Vagina (tissue), 2 donors: ENCODE measurements around the gene ASAP3. TPM values are rescaled to one million over a fixed set of nuclear protein-coding genes. Genes with fewer than 3 reads are reported as not detected.

Experiments
- DNase-seq, 2 donors: peaks; one replicate each; pipeline ENCODE4 v3.0.0-alpha.2; 2017; ENCODE audit errors: extremely low spot score in 2 of 2
- H3K27ac ChIP-seq: fragments of 200-600 bp; sonication (generic); one replicate; pipeline ENCODE4 v1.5.1; 2019
- H3K27me3 ChIP-seq: fragments of 200-600 bp; sonication (generic); one replicate; pipeline ENCODE4 v1.5.1; 2019
- H3K36me3 ChIP-seq, 2 donors: fragments of 200-600 bp; sonication (generic); one replicate each; pipeline ENCODE4 v1.5.1; 2017 to 2019
- H3K4me1 ChIP-seq: fragments of 200-600 bp; sonication (generic); one replicate; pipeline ENCODE4 v1.5.1; 2019
- H3K4me3 ChIP-seq, 2 donors: fragments of 200-600 bp; sonication (generic); 1 replicate in 1 of 2; 2 replicates in 1 of 2; pipeline ENCODE4 v1.5.1; 2016 to 2019
- H3K9me3 ChIP-seq: fragments of 200-600 bp; sonication (generic); one replicate; pipeline ENCODE4 v1.5.1; 2019
- CTCF ChIP-seq, 3 experiments: fragments of 450-650 bp in 2 of 3; fragments of 200-600 bp in 1 of 3; sonication (generic) in 1 of 3; IDR thresholded peaks; one replicate each; pipeline ENCODE4 v1.5.1; 2017 to 2019; ENCODE audit warnings: antibody characterized with exemption in 3 of 3, mild to moderate bottlenecking in 2 of 3, moderate library complexity in 2 of 3
- POLR2A ChIP-seq, 2 donors: fragments of 450-650 bp; IDR thresholded peaks; one replicate each; pipeline ENCODE4 v1.6.1; 2017; ENCODE audit warnings: antibody characterized with exemption in 2 of 2, mild to moderate bottlenecking in 2 of 2, moderate library complexity in 2 of 2
- POLR2AphosphoS5 ChIP-seq, 2 donors: sonication (generic); formaldehyde crosslinking; IDR thresholded peaks; one replicate each; pipeline ENCODE4 v1.9.0; 2017; ENCODE audit warnings: antibody characterized with exemption in 2 of 2, mild to moderate bottlenecking in 2 of 2, low read depth in 1 of 2; ENCODE audit not compliant: insufficient read depth in 1 of 2
- intact Hi-C: fragments of 100-400 bp; cut with DNase I; formaldehyde crosslinking; loops from one replicate; pipeline ENCODE4 v1.15.1; 2023
- total RNA-seq: library from RNA; depleted of rRNA; stranded (reverse); fragments of >200 nt; gene quantifications from one replicate; pipeline ENCODE4 v1.2.3, GENCODE V29; 2016

The ASAP3 gene
- total RNA-seq, 1 donor from 2014 or later: 79.1 TPM

GRCh38 chr1:23387494-23387893 is 96.5 kb downstream of the ASAP3 start:
- Histone ChIP-seq H3K4me3 (no peak overlapping the region), H3K4me1 (peaks cover 17% of the 10 kb centered on the region), H3K36me3 (peaks cover 0 to 10% of the 10 kb centered on the region in 2 donors), H3K27me3 (no peaks in the 10 kb centered on the region), H3K27ac (no peak overlapping the region), H3K9me3 (no peaks in the 10 kb centered on the region)
- TF ChIP-seq POLR2A (IDR thresholded peaks at IDR 0.05): no peak
- TF ChIP-seq POLR2AphosphoS5 (IDR thresholded peaks at IDR 0.05; ENCODE audit: insufficient read depth in 1 of 2, low read depth in 1 of 2): no peak
- TF ChIP-seq CTCF (IDR thresholded peaks at IDR 0.05): no peak
- intact Hi-C loops: no loop called here
- no peak for DNase-seq

- no peaks in the 10 kb centered on the region for H3K27me3 ChIP-seq
- TF ChIP-seq POLR2A (IDR thresholded peaks at IDR 0.05): no peak
- no peak for TF ChIP-seq POLR2AphosphoS5 (IDR thresholded peaks at IDR 0.05; ENCODE audit: insufficient read depth in 1 of 2, low read depth in 1 of 2)
- TF ChIP-seq CTCF (IDR thresholded peaks at IDR 0.05): no peak
- no peaks in the 10 kb centered on the region for H3K9me3 ChIP-seq
- no peak overlapping the region for H3K4me3 ChIP-seq
- peaks cover 17% of the 10 kb centered on the region for H3K4me1 ChIP-seq
- intact Hi-C loops: no loop called here
- peaks cover 0 to 10% of the 10 kb centered on the region in 2 donors for H3K36me3 ChIP-seq
- H3K27ac ChIP-seq: no peak overlapping the region
- no peak for DNase-seq
Observed at GRCh38 chr1:23385119-23385621, 98.8 kb downstream of the ASAP3 start.

GRCh38 chr1:23384312-23385058 is 99.5 kb downstream of the ASAP3 start:
- Histone ChIP-seq H3K9me3 (no peaks in the 10 kb centered on the region), H3K36me3 (peaks cover 0 to 10% of the 10 kb centered on the region in 2 donors), H3K27ac (no peak overlapping the region), H3K27me3 (no peaks in the 10 kb centered on the region), H3K4me3 (no peak overlapping the region), H3K4me1 (peaks cover 17% of the 10 kb centered on the region)
- intact Hi-C loops: no loop called here
- DNase-seq: no peak
- TF ChIP-seq POLR2AphosphoS5 (IDR thresholded peaks at IDR 0.05; ENCODE audit: insufficient read depth in 1 of 2, low read depth in 1 of 2): no peak
- TF ChIP-seq POLR2A (IDR thresholded peaks at IDR 0.05): no peak
- no peak for TF ChIP-seq CTCF (IDR thresholded peaks at IDR 0.05)

- H3K4me3 ChIP-seq: no peak overlapping the region
- H3K27ac ChIP-seq: no peak overlapping the region
- intact Hi-C loops: no loop called here
- DNase-seq: no peak
- peaks cover 22% of the 10 kb centered on the region for H3K4me1 ChIP-seq
- H3K36me3 ChIP-seq: peaks cover 0 to 10% of the 10 kb centered on the region in 2 donors
- no peaks in the 10 kb centered on the region for H3K9me3 ChIP-seq
- TF ChIP-seq POLR2AphosphoS5 (IDR thresholded peaks at IDR 0.05; ENCODE audit: insufficient read depth in 1 of 2, low read depth in 1 of 2) (no peak), POLR2A (IDR thresholded peaks at IDR 0.05) (no peak), CTCF (IDR thresholded peaks at IDR 0.05) (no peak)
- H3K27me3 ChIP-seq: no peaks in the 10 kb centered on the region
Observed at GRCh38 chr1:23383577-23384311, 100.2 kb downstream of the ASAP3 start.
